K562 (cell line): ENCODE data around the gene SLC12A9. TPM values are rescaled to one million over a fixed set of nuclear protein-coding genes. Genes with fewer than 3 reads are reported as not detected.
A peak's percentile ranks its signal among the peaks of the same experiment; 100 is the strongest.

ENCODE experiments used
- FOXJ3 ChIP-seq: sonication (generic); formaldehyde crosslinking; IDR thresholded peaks from 2 replicates; pipeline ENCODE4 v1.4.0; 2020; ENCODE audit warnings: mild to moderate bottlenecking, missing genetic modification reagents
- FOXM1 ChIP-seq, 2 experiments: fragments of 450-650 bp in 1 of 2; sonication (generic) in 1 of 2; formaldehyde crosslinking in 1 of 2; IDR thresholded peaks; 2 replicates each; pipeline versions ENCODE4 v1.6.1 to v1.9.0; 2017 to 2022; ENCODE audit warnings: low read depth in 2 of 2, mild to moderate bottlenecking in 2 of 2, missing genetic modification reagents in 1 of 2, moderate library complexity in 1 of 2
- HDAC2 ChIP-seq: fragments of 450-650 bp; IDR thresholded peaks from 2 replicates; pipeline ENCODE4 v1.6.1; 2016; ENCODE audit warnings: mild to moderate bottlenecking
- JUN ChIP-seq, 2 experiments: sonication (generic) in 1 of 2; formaldehyde crosslinking in 1 of 2; IDR thresholded peaks; 2 replicates each; pipeline versions ENCODE4 v1.6.1 to v1.8.0; 2012 to 2022; ENCODE audit warnings: borderline replicate concordance in 2 of 2, mild to moderate bottlenecking in 2 of 2, improper control_type of control experiment in 1 of 2, low read depth in 1 of 2, low read length in 1 of 2, missing genetic modification reagents in 1 of 2
- MCM7 ChIP-seq, 2 experiments: fragments of 450-650 bp; IDR thresholded peaks; 2 replicates each; pipeline ENCODE4 v1.6.1; 2016 to 2018
- NEUROD1 ChIP-seq: fragments of 150-350 bp; IDR thresholded peaks from 2 replicates; pipeline ENCODE4 v1.6.1; 2014; ENCODE audit warnings: borderline replicate concordance, low read length, low read depth; ENCODE audit not compliant: partially characterized antibody
- PHF20 ChIP-seq: fragments of 450-650 bp; IDR thresholded peaks from 2 replicates; pipeline ENCODE4 v1.6.1; 2018; ENCODE audit not compliant: partially characterized antibody
- SLC30A9 ChIP-seq: fragments of 250-450 bp; sonication (Bioruptor Pico); IDR thresholded peaks from 2 replicates; pipeline ENCODE4 v1.8.0; 2022; ENCODE audit warnings: mild to moderate bottlenecking, moderate library complexity
- SMARCE1 ChIP-seq: fragments of 450-650 bp; IDR thresholded peaks from 2 replicates; pipeline ENCODE4 v1.7.1; 2016; ENCODE audit warnings: mild to moderate bottlenecking
- STAG1 ChIP-seq: sonication (generic); formaldehyde crosslinking; IDR thresholded peaks from 2 replicates; pipeline ENCODE4 v1.5.0; 2020; ENCODE audit warnings: missing genetic modification reagents, borderline replicate concordance
- STAT5A ChIP-seq: IDR thresholded peaks from 2 replicates; pipeline ENCODE4 v1.6.1; 2012; ENCODE audit warnings: low read length, inconsistent platforms, borderline replicate concordance
- ZC3H11A ChIP-seq: IDR thresholded peaks from 2 replicates; pipeline ENCODE4 v1.6.1; 2012; ENCODE audit warnings: low read depth, low read length, improper control_type of control experiment
- ZNF184 ChIP-seq: sonication (generic); formaldehyde crosslinking; IDR thresholded peaks from 2 replicates; pipeline ENCODE4 v1.5.0; 2020; ENCODE audit warnings: missing genetic modification reagents
- ZNF324 ChIP-seq: fragments of 250-450 bp; sonication (Bioruptor Pico); IDR thresholded peaks from 2 replicates; pipeline ENCODE4 v1.4.0; 2020; ENCODE audit warnings: mild to moderate bottlenecking
- ZNF780A ChIP-seq: fragments of 250-450 bp; sonication (Bioruptor Pico); IDR thresholded peaks from 2 replicates; pipeline ENCODE4 v1.5.0; 2021; ENCODE audit warnings: mild to moderate bottlenecking
- polyA plus RNA-seq, 8 experiments: library from polyadenylated mRNA; depleted of rRNA in 4 of 8; stranded (reverse) in 5 of 8; unstranded in 3 of 8; fragments of >200 nt; fragmentation: Nextera tagmentation in 2 of 8; fragmentation: Illumina TruSeq in 1 of 8; extraction: Ambion mirVana in 2 of 8; extraction: Trizol in 1 of 8; gene quantifications; 2 replicates each; pipeline versions ENCODE4 v1.2.1 to v1.2.3, GENCODE V29; 2011 to 2014; ENCODE audit warnings: inconsistent platforms in 1 of 8, missing spikeins in 1 of 8
- total RNA-seq, 7 experiments: library from RNA; depleted of rRNA in 6 of 7; stranded (reverse); fragments of >200 nt in 6 of 7; fragmentation: Illumina TruSeq in 2 of 7; extraction: Trizol in 2 of 7; gene quantifications; 2 replicates each; pipeline versions ENCODE4 v1.2.1 to v1.2.3, GENCODE V29; 2011 to 2021; ENCODE audit warnings: low replicate concordance in 1 of 7
- TF ChIP-seq, protein P1 (sequence below), 3 experiments: IDR thresholded peaks in 2 of 3; conservative IDR thresholded peaks in 1 of 3; 2 replicates each; pipeline ENCODE4 v1.5.1; 2011 to 2012; ENCODE audit warnings: low read length in 3 of 3, mild to moderate bottlenecking in 3 of 3, control low read depth in 2 of 3, improper control_type of control experiment in 1 of 3, inconsistent platforms in 1 of 3, low read depth in 1 of 3, mixed read lengths in 1 of 3, moderate library complexity in 1 of 3; ENCODE audit not compliant: insufficient read depth in 2 of 3
- TF ChIP-seq, protein P2 (sequence below): fragments of 450-650 bp; formaldehyde crosslinking; IDR thresholded peaks from 2 replicates; pipeline ENCODE4 v1.4.0; 2020; ENCODE audit warnings: mild to moderate bottlenecking
- TF ChIP-seq, protein P3 (sequence below): fragments of 250-450 bp; sonication (Bioruptor Pico); IDR thresholded peaks from 2 replicates; pipeline ENCODE4 v1.9.0; 2021; ENCODE audit warnings: mild to moderate bottlenecking
- TF ChIP-seq, protein P4 (sequence below): fragments of 450-650 bp; IDR thresholded peaks from 2 replicates; pipeline ENCODE4 v1.6.1; 2014; ENCODE audit warnings: low read depth, mild to moderate bottlenecking, moderate library complexity, borderline replicate concordance
- TF ChIP-seq, protein P5 (sequence below), 2 experiments: fragments of 250-450 bp in 1 of 2; fragments of 450-650 bp in 1 of 2; sonication (Bioruptor Pico) in 1 of 2; IDR thresholded peaks; 2 replicates each; pipeline versions ENCODE4 v1.6.1 to v1.8.0; 2016 to 2021; ENCODE audit warnings: mild to moderate bottlenecking in 2 of 2, moderate library complexity in 2 of 2, missing compliant biosample characterization in 1 of 2, missing genetic modification characterization in 1 of 2

The SLC12A9 gene
- total and polyA plus RNA-seq, 9 of the 15 experiments (the other 6 are each of a cell fraction or from before 2014, with no cell fraction given) = 0.06 to 20.2 (median 10.7) TPM

DNA sequence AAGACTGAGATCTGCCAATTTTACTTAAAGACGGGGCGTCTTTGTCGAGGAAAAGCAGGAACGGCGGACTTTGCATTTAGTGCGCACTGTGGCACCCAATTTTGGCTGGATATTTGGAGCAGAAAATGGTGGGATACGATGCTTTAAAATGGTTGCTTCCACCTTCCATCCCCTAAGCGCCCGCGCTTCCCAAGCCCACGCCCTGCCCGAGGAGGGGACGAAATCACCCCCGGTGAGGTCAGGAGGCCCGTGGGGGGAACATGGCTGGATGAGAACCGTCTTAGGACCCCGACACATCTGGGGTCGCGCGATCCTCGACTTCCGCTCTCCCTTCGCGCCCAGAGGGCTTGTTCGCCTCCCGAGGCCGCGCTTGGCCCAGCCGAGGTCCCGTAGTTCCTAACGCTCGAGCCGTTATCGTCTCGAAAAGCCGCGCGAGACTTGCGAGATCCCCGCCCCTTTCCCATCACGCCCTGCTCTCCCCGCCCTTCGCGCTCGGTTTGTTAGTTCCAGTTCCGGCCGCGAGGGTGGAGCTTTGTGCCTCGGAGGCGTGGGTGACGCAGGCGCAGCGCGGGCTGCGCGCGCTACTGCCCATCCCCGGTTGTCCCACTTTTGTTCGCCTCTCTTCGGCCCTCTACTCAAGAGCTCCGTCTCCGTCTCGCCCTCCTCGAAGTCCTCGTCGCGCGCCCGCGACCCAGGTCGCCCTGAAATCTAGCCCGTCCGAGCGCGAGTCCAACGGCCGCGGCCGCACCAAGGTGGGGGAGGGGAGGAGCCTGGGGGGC lies 22.3 kb downstream of the SLC12A9 start, which contains the start of gene SRRT (continued):
- TF ChIP-seq, protein P1, sequence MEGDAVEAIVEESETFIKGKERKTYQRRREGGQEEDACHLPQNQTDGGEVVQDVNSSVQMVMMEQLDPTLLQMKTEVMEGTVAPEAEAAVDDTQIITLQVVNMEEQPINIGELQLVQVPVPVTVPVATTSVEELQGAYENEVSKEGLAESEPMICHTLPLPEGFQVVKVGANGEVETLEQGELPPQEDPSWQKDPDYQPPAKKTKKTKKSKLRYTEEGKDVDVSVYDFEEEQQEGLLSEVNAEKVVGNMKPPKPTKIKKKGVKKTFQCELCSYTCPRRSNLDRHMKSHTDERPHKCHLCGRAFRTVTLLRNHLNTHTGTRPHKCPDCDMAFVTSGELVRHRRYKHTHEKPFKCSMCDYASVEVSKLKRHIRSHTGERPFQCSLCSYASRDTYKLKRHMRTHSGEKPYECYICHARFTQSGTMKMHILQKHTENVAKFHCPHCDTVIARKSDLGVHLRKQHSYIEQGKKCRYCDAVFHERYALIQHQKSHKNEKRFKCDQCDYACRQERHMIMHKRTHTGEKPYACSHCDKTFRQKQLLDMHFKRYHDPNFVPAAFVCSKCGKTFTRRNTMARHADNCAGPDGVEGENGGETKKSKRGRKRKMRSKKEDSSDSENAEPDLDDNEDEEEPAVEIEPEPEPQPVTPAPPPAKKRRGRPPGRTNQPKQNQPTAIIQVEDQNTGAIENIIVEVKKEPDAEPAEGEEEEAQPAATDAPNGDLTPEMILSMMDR (IDR thresholded peaks at IDR 0.05 in 2 of 3, conservative IDR thresholded peaks at IDR 0.05 in 1 of 3; ENCODE audit: insufficient read depth in 2 of 3, low read depth in 1 of 3, low read length in 3 of 3) = peak; percentile 37 to 41 (median 41); a peak in 4 of 6 replicates
- TF ChIP-seq ZNF184 (no peak), NEUROD1 (peak; percentile 84), SLC30A9 (CRISPR knock-in tag) (no peak), ZC3H11A (peak; percentile 92), STAT5A (0 out of 2 replicates have a peak, but pooled peaks have one; percentile 12), STAG1 (CRISPR knock-in tag) (no peak; the same call in 1 of the 2 replicates), ZNF780A (CRISPR knock-in tag) (no peak), ZNF324 (CRISPR knock-in tag) (peak; percentile 56; the same call in 1 of the 2 replicates), PHF20 (peak; percentile 98), HDAC2 (peak; percentile 46; the same call in 1 of the 2 replicates), FOXJ3 (CRISPR knock-in tag) (no peak), FOXM1 (IDR thresholded peaks at IDR 0.05; ENCODE audit: low read depth) (peak; percentile 89), FOXM1 (CRISPR knock-in tag; IDR thresholded peaks at IDR 0.05; ENCODE audit: low read depth) (no peak), SMARCE1 (peak; percentile 19; the same call in 1 of the 2 replicates), MCM7 (IDR thresholded peaks at IDR 0.05) (no peak), JUN (IDR thresholded peaks at IDR 0.05; ENCODE audit: borderline replicate concordance, low read depth, low read length) (0 out of 2 replicates have a peak, but pooled peaks have one; percentile 7), JUN (CRISPR knock-in tag; IDR thresholded peaks at IDR 0.05; ENCODE audit: borderline replicate concordance) (peak; percentile 80; the same call in 1 of the 2 replicates)
- TF ChIP-seq, protein P2, sequence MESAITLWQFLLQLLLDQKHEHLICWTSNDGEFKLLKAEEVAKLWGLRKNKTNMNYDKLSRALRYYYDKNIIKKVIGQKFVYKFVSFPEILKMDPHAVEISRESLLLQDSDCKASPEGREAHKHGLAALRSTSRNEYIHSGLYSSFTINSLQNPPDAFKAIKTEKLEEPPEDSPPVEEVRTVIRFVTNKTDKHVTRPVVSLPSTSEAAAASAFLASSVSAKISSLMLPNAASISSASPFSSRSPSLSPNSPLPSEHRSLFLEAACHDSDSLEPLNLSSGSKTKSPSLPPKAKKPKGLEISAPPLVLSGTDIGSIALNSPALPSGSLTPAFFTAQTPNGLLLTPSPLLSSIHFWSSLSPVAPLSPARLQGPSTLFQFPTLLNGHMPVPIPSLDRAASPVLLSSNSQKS (CRISPR knock-in tag) = 0 out of 2 replicates have a peak, but pooled peaks have one; percentile 47
- TF ChIP-seq, protein P3, sequence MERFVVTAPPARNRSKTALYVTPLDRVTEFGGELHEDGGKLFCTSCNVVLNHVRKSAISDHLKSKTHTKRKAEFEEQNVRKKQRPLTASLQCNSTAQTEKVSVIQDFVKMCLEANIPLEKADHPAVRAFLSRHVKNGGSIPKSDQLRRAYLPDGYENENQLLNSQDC (CRISPR knock-in tag) = peak; percentile 71; the same call in 1 of the 2 replicates
- TF ChIP-seq, protein P4, sequence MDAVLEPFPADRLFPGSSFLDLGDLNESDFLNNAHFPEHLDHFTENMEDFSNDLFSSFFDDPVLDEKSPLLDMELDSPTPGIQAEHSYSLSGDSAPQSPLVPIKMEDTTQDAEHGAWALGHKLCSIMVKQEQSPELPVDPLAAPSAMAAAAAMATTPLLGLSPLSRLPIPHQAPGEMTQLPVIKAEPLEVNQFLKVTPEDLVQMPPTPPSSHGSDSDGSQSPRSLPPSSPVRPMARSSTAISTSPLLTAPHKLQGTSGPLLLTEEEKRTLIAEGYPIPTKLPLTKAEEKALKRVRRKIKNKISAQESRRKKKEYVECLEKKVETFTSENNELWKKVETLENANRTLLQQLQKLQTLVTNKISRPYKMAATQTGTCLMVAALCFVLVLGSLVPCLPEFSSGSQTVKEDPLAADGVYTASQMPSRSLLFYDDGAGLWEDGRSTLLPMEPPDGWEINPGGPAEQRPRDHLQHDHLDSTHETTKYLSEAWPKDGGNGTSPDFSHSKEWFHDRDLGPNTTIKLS = peak; percentile 88
- TF ChIP-seq, protein P5, sequence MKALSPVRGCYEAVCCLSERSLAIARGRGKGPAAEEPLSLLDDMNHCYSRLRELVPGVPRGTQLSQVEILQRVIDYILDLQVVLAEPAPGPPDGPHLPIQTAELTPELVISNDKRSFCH (CRISPR knock-in tag; IDR thresholded peaks at IDR 0.05) = no peak; the same call in 1 of the 2 replicates
- TF ChIP-seq, protein P5 (tag; IDR thresholded peaks at IDR 0.05) = peak; percentile 88
